T-helper 17 cell (primary cell): ENCODE data around the gene HEMK1. TPM values are rescaled to one million over a fixed set of nuclear protein-coding genes. Genes with fewer than 3 reads are reported as not detected.

Experiments
- ATAC-seq: fragments of 150-1000 bp; cut with Tn5 transposase; 2 replicates; pipeline ENCODE4 v1.10.0; 2021; ENCODE audit warnings: mild to moderate bottlenecking, moderate library complexity
- DNase-seq, 3 donors: peaks; one replicate each; pipeline versions ENCODE4 v3.0.0 to v3.0.0-alpha.2; 2020 to 2021
- H3K9me3 ChIP-seq: one replicate; pipeline ENCODE4 v1.7.0; 2013; ENCODE audit warnings: low read length, mild to moderate bottlenecking; ENCODE audit not compliant: control insufficient read depth, poor library complexity, severe bottlenecking
- H3K27ac Mint-ChIP-seq: one replicate; pipeline ENCODE4 v1.8.0; 2022; ENCODE audit warnings: mild to moderate bottlenecking, moderate library complexity, mixed read lengths
- H3K27me3 Mint-ChIP-seq: one replicate; pipeline ENCODE4 v1.8.0; 2022; ENCODE audit warnings: mixed read lengths
- H3K36me3 Mint-ChIP-seq: one replicate; pipeline ENCODE4 v1.8.0; 2022; ENCODE audit warnings: low read depth, mixed read lengths
- H3K4me1 Mint-ChIP-seq: one replicate; pipeline ENCODE4 v1.8.0; 2022; ENCODE audit warnings: mild to moderate bottlenecking, mixed read lengths
- H3K4me3 Mint-ChIP-seq: one replicate; pipeline ENCODE4 v1.8.0; 2022; ENCODE audit warnings: mild to moderate bottlenecking, moderate library complexity, mixed read lengths
- total RNA-seq, 4 donors: library from RNA in 2 of 4; stranded (reverse) in 2 of 4; gene quantifications; one replicate each; pipeline ENCODE4 v1.2.3 and lab custom pipeline; 2022 to 2026

The HEMK1 gene, protein sequence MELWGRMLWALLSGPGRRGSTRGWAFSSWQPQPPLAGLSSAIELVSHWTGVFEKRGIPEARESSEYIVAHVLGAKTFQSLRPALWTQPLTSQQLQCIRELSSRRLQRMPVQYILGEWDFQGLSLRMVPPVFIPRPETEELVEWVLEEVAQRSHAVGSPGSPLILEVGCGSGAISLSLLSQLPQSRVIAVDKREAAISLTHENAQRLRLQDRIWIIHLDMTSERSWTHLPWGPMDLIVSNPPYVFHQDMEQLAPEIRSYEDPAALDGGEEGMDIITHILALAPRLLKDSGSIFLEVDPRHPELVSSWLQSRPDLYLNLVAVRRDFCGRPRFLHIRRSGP
- total RNA-seq (10 to 100 TPM; 22.7 to 25.1 TPM), total RNA-seq (lab: John Stamatoyannopoulos, UW) (51.0 to 86.1 reads per million in 2 donors)

DNA sequence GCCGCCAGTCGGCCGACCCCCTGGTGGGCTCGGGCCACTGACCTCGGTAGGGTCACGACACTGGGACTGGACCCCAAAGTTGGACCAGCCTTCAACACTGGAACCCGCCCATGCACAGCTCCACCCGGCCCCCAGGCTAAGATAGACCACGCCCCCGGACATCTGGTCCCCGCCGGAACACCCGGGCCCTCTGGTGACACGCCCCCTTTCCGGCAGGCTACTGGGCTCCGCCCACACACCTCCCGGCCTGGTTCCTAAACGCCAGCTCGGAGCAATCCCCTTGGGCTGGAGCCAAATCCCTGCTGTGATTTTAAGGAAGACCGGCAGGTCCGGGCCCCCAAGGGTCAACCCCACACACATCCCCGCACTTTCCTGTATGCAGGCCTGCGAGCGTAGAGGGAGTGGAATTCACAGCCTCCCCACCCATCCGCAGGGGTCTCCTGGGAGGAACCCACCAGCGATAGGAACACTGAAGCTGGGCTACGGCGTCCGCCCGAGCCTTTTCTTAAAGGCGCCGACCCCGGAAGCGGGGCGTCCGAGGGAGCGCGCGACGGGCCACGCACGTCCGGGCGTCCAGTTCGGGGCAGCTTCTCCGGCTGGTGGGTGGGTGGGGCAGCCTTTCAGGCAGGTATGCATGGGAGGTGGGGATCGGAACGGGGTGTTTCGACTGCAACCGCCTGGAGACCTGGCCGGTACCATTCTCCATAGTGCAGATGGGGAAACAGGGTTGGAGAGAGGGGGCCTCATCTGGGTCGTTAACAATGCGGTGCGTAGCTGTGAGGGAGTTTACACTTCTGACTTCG, at the start of gene HEMK1:
HEMK1 (plus strand) TSS at position 576 of the 803 bp plus-strand sequence. CDS start 1,583 bp downstream, outside the sequence.
- H3K36me3 Mint-ChIP-seq, result no peaks in the 10 kb centered on the region
- DNase-seq, result peak; percentile 82 to 88 (median 87)
- H3K27ac Mint-ChIP-seq, result peak within 1 kb of the TSS; percentile 92
- no peaks in the 10 kb centered on the region for H3K27me3 Mint-ChIP-seq
- H3K4me1 Mint-ChIP-seq, result peaks cover 54% of the 10 kb centered on the region
- H3K4me3 Mint-ChIP-seq, result peak within 1 kb of the TSS; percentile 94
- peak; percentile 69 for ATAC-seq
- H3K9me3 ChIP-seq, result no peaks in the 10 kb centered on the region

DNA sequence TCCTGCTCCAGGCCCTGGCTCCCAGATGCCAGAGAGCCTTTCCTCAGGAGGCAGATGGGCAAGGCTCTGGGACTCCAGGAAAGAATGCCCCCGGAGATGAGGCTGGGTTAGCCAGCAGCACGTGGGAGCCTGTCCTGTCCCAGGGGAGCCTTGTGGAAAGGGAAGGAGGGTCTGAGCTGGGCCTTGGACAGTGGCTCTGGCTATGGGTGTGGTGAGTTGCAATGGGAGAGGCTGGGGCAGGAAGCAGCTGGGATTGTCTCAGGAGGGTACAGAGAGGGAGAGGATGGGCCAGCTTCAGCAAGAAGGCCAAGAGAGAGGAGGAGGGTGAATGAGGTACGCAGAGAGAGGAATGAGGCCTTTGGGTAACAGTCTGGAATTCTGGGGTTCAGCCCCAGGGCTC, 48.5 kb upstream of the HEMK1 start:
- Mint-ChIP-seq H3K27ac (no peak overlapping the region), H3K36me3 (no peaks in the 10 kb centered on the region), H3K4me1 (peaks cover 10% of the 10 kb centered on the region), H3K4me3 (no peak overlapping the region), H3K27me3 (peaks cover 15% of the 10 kb centered on the region)
- DNase-seq, result no peak
- H3K9me3 ChIP-seq, result no peaks in the 10 kb centered on the region
- ATAC-seq, result no peak

DNA sequence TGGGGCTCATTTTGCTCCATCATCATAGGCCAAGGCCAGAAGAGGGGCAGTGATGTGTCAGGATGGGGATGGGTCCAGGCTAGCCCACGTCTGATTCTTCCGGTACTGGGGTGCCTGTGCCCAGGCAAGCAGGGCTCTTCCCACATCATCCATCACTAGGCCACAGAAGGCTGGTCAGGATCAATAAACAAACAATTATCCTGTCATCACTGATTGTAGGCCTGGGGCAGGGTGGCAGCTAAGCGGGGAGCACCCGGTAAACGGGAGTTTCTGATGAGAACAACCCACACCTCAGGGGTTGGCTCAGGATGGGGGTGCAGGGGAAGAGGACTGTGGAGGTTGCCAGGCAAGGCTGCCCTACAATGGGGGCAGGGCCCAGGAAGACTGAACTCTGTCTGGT, 47.8 kb upstream of the HEMK1 start:
- Mint-ChIP-seq H3K4me1 (peaks cover 7% of the 10 kb centered on the region), H3K27ac (no peak overlapping the region), H3K36me3 (no peaks in the 10 kb centered on the region), H3K27me3 (peaks cover 12% of the 10 kb centered on the region), H3K4me3 (no peak overlapping the region)
- no peak for DNase-seq
- H3K9me3 ChIP-seq, result no peaks in the 10 kb centered on the region
- ATAC-seq, result no peak

DNA sequence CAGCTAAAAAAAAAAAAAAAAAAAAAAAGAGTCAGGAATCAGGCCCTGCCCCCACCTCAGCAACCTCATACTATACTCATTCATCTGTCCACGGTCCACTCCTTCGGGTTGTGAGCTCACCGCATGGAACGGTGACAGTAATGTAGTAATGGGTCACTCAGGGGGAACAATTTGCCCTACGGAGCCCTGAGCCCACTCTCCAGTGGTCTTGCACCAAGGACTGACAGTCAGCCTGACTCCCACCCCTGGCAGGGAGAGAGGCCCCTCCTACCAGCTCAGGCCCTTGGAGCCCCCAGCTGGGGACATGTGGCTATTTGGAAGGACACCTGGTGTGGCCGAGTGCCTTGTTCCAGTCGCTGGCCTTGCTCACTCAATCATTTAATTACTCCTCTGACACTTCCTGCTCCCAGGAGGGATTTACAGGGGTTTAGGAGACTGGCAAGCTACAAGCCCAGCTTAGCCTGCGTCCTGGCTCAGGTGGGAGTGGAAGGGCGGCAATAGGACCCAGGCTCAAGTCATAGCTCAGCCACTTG, 46.0 kb upstream of the HEMK1 start:
- Mint-ChIP-seq H3K4me3 (no peak overlapping the region), H3K27me3 (peaks cover 15% of the 10 kb centered on the region), H3K4me1 (peaks cover 6% of the 10 kb centered on the region), H3K36me3 (no peaks in the 10 kb centered on the region), H3K27ac (no peak overlapping the region)
- no peak for ATAC-seq
- no peaks in the 10 kb centered on the region for H3K9me3 ChIP-seq
- DNase-seq, result no peak

DNA sequence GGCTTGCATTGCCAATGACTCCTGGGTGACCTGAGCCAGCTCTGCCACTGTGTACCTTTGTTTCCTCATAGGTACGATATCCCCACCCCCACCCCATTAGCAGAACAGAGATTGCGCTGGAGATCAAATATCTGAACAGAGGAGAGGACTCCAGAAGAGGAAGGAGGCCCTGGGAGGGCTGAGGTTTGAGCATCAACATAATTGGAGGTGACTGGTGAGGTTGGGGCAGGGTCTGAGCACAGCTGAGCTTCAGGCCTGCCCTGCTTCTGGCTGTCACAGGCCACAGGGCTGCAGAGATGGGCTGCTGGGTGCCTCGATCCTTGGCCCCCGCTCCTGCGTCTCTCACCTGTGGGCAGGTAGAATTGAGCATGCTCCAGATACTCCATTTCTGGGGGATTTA, 44.6 kb upstream of the HEMK1 start:
- Mint-ChIP-seq H3K27ac (no peak overlapping the region), H3K36me3 (peaks cover 3% of the 10 kb centered on the region), H3K27me3 (peaks cover 29% of the 10 kb centered on the region), H3K4me3 (no peak overlapping the region), H3K4me1 (peaks cover 2% of the 10 kb centered on the region)
- ATAC-seq (no peak), DNase-seq (no peak)
- H3K9me3 ChIP-seq, result no peaks in the 10 kb centered on the region

DNA sequence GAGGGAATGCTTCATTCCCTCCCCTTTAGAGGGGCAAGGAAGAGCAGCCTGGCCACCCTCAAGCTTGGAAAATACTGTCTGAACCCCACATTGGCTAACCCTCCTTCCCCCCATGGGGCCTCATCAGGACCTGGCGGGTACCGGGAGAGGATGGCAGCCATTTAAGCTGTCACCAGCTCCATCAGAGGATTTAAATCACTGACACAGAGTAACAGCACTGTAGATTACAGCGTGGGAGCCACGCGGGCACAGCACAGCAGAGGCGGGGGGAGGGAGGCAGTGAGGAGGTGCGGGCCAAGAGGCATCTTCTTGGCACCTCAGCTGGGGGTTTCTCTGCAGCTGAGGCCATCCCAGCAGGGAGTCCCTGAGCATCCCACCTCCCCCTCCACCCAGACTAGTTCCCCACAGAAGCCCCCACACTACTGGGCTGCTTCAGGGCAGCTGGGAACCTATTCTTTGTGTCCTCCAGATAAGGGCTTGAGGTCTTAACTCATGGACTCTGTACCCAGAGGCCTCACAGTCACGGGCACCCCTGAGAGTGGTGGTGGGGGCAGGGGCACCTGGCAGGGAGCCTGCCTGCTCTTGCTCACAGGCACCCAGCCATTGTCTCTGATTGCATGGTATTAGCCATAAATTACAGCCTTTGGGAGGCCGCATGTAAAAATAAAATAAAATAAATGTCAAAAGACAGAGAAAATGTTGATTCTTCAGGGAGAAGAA, 44.0 kb upstream of the HEMK1 start:
- no peak for DNase-seq
- peaks cover 3% of the 10 kb centered on the region for H3K36me3 Mint-ChIP-seq
- no peak overlapping the region for H3K4me3 Mint-ChIP-seq

DNA sequence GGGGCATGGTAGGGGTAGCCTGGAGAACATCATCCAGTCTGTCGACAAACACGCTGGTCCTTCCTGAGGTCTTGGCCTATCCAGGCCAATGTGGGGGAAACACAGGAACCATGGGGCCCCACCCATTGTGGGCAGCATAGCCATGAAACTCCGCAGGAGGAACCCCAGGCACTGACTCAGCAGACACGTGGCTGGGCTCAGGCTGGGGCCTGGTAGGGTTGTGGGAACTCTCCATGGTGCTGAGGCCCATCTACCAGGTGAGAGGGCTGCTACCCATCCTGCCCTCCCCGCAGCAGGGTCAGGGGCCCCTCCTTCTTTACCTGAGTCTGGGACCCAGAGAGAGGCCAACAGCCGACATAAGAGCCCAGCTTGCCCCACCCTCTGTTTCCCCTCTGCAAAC, 43.3 kb upstream of the HEMK1 start:
- no peak overlapping the region for H3K4me3 Mint-ChIP-seq
- H3K4me1 Mint-ChIP-seq, result peaks cover 2% of the 10 kb centered on the region
- peaks cover 28% of the 10 kb centered on the region for H3K27me3 Mint-ChIP-seq
- ATAC-seq (peak; percentile 74), DNase-seq (no peak)
- H3K9me3 ChIP-seq, result no peaks in the 10 kb centered on the region
- peaks cover 3% of the 10 kb centered on the region for H3K36me3 Mint-ChIP-seq
- no peak overlapping the region for H3K27ac Mint-ChIP-seq

More for the DNA sequence above, 44.0 kb upstream of the HEMK1 start:
- peaks cover 2% of the 10 kb centered on the region for H3K4me1 Mint-ChIP-seq
- ATAC-seq, result no peak
- peaks cover 33% of the 10 kb centered on the region for H3K27me3 Mint-ChIP-seq
- H3K27ac Mint-ChIP-seq, result no peak overlapping the region
- H3K9me3 ChIP-seq, result no peaks in the 10 kb centered on the region

DNA sequence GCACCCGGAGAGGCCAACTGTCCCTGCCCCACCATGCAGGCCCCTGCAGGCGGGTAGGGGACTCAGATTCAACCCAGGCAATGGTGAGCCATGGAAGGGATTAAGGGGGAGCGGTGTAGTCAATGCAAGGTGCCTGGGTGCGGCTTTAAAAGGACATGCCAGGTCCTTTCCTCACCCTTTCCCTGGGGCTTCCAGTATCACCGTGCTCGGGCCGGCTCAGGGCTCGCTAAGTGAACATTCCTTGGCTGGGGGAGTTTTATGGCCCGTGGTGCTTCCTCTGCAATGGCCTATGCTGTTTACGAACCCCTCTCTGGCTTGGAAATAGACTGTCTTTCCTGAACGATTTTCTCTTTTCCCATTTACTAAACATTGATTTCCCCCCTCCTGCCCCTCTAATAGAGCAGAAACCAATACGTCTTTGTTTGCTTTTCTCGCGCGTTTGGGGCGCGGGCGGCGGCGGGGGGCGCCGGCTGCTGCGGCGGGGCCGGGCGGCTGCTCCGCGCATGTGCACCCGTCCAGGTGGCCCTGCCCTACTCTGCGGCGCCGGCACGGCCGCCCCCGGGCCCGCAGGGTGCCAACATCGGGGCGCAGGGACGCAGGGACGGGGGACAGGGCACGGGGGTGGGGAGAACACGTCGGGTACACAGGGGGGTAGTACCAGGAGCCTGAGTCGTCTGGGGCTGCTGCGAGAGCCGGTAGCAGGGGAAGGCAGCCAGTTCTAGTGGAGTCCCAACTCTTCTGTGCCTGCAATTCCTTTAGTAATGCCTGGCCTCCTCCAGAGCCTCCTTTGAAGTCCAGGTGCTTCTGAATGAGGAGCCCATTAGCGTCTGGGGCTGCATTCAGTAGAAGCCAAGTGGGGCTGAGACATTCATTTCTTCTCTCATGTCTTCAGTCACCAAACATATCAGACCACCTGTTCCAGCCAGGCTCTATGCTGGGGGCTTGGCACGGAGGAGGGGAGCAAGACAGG, 39.0 kb upstream of the HEMK1 start:
- Mint-ChIP-seq H3K4me1 (peaks cover 8% of the 10 kb centered on the region), H3K27me3 (peaks cover 48% of the 10 kb centered on the region), H3K27ac (no peak overlapping the region), H3K4me3 (no peak overlapping the region), H3K36me3 (peaks cover 3% of the 10 kb centered on the region)
- no peaks in the 10 kb centered on the region for H3K9me3 ChIP-seq
- DNase-seq (no peak), ATAC-seq (no peak)

DNA sequence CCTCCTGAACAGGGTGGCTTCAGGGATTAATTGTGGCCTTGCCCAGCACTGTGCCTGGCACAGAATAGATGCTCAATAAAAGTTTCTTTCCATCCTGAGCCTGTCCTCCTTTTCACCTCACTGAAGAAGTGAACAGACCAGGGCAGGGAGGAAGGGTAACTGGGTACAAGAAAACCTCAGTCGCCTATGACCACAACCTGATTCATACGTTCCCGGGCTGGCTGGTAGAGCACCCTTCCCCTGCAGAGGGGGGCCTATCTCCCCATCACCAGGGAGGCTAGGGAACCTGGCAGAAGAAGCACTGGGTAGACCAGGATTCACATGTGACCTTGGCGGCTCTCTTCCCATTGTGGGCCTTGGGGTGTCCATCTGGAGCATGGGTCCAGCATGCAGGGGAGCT, 38.1 kb upstream of the HEMK1 start:
- peaks cover 3% of the 10 kb centered on the region for H3K36me3 Mint-ChIP-seq

DNA sequence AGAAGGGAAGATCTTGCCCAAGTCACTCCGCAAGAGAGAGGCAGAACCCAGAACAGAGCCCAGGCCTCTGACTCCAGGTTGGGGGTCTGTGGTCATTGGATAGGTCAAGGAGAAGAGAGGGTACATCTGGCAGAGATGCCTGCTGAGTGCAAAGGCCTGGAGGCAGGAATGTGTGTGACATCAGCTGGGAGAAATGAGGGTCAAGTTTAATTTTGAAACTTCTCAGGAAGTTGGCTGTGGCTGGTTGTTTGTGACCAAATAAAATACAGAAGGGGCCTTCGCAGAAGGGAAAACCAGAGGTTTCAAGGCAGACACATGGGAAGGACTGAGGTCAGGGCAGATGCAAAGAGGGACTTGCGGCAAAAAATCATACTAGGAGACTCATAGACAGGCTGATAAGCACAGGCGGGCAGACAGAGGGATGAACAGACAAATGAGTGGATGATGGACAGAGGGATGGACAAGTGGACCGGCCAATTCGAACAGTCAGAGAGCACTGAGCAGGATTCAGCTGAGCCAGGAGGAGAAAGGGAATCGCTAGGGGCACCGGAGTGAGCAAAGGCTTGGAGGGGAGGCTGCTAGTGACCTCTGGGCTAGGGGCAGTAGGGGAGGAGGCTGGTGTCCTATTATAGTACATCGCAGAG, 37.1 kb upstream of the HEMK1 start:
- peak overlapping the region; percentile 47 for H3K27ac Mint-ChIP-seq
- ATAC-seq (no peak), DNase-seq (no peak)
- H3K9me3 ChIP-seq, result no peaks in the 10 kb centered on the region
- H3K4me3 Mint-ChIP-seq, result no peak overlapping the region
- peaks cover 8% of the 10 kb centered on the region for H3K4me1 Mint-ChIP-seq
- H3K36me3 Mint-ChIP-seq, result peaks cover 6% of the 10 kb centered on the region
- H3K27me3 Mint-ChIP-seq, result peaks cover 63% of the 10 kb centered on the region

More for the DNA sequence above, 38.1 kb upstream of the HEMK1 start:
- Mint-ChIP-seq H3K4me1 (peaks cover 8% of the 10 kb centered on the region), H3K27me3 (peaks cover 53% of the 10 kb centered on the region), H3K4me3 (no peak overlapping the region), H3K27ac (no peak overlapping the region)
- DNase-seq (no peak), ATAC-seq (no peak)
- no peaks in the 10 kb centered on the region for H3K9me3 ChIP-seq

DNA sequence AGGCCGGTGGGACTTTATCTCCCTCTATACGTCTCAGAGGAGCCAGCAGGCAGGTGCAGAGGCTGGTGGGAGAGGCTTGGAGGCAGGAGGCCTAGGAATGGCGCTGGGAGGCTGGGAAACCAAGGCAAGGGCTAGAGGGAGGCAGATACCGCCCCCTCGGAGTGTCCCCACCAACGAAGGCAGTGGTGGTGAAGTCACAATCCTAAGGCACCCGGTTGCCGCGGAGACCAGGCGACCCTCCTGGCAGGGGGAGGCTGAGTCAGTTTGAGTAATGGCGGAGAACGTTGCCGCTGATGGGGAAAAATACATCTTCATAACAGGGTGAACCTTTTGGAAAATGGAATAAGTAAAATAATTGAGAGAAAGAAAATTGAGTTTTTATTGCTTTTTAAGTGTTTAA, 36.0 kb upstream of the HEMK1 start:
- Mint-ChIP-seq H3K4me3 (no peak overlapping the region), H3K36me3 (peaks cover 6% of the 10 kb centered on the region), H3K27ac (peak overlapping the region; percentile 16), H3K27me3 (peaks cover 62% of the 10 kb centered on the region), H3K4me1 (peaks cover 8% of the 10 kb centered on the region)
- no peak for ATAC-seq
- no peak for DNase-seq
- no peaks in the 10 kb centered on the region for H3K9me3 ChIP-seq
